ENCODE data around the gene PTPRT. TPM values are rescaled to one million over a fixed set of nuclear protein-coding genes. Genes with fewer than 3 reads are reported as not detected.

Gene PTPRT
- polyA plus RNA-seq (2012; ENCODE audit: insufficient read depth, insufficient read length, low read depth), result 0.12 TPM

DNA sequence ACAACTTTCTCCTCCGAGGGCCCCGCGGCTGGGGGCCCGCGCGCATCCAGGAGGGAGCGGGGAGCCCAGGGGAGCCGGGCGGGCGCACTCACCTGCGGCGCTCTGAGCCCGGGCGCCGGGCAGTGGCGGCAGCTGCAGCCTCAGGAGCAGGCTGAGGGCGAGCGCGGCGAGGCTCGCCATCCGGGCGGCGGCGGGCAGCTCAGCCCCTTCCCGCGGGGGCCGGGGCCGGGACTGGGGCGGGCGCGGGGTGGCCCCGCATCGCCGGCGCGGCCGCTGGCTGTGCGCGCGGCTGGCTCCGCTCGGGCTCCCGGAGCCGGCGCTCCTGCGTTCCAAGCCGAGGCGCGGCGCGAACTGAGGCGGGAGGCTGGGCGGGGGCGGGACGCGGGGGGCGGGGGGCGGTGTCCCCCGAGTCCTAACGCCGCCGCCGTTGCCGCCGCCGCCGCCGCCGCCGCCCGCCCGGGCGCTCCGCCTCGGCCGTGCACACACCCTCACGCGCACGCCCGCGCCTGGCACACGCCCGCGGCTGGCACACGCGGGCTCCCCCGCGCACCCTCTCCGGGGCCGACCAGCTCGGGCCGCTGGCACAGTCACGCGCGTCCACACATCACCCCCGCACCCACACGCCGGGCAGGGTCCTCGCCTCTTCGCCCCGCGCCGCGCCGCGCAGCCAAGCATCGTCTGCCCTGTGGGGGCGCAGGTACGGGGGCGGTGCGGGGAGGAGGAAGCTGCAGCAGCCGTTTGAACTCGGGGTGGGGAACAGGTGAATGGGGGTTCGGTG is at the start of gene PTPRT:
Gene PTPRT, minus strand, starts transcription at position 353 of the 778 bp plus-strand sequence. Its CDS starts 173 bp downstream, at position 180.
- TF ChIP-seq, protein P1, sequence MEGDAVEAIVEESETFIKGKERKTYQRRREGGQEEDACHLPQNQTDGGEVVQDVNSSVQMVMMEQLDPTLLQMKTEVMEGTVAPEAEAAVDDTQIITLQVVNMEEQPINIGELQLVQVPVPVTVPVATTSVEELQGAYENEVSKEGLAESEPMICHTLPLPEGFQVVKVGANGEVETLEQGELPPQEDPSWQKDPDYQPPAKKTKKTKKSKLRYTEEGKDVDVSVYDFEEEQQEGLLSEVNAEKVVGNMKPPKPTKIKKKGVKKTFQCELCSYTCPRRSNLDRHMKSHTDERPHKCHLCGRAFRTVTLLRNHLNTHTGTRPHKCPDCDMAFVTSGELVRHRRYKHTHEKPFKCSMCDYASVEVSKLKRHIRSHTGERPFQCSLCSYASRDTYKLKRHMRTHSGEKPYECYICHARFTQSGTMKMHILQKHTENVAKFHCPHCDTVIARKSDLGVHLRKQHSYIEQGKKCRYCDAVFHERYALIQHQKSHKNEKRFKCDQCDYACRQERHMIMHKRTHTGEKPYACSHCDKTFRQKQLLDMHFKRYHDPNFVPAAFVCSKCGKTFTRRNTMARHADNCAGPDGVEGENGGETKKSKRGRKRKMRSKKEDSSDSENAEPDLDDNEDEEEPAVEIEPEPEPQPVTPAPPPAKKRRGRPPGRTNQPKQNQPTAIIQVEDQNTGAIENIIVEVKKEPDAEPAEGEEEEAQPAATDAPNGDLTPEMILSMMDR (IDR thresholded peaks at IDR 0.05; ENCODE audit: low read depth, low read length), result no peak
- Histone ChIP-seq H3K4me1 (no peaks in the 10 kb centered on the region), H3K27me3 (peaks cover 54% of the 10 kb centered on the region), H3K36me3 (no peaks in the 10 kb centered on the region), H3K4me3 (ENCODE audit: low read depth, low read length) (no peak within 1 kb of the TSS), H3K9me3 (no peaks in the 10 kb centered on the region)
- no peak for DNase-seq

DNA sequence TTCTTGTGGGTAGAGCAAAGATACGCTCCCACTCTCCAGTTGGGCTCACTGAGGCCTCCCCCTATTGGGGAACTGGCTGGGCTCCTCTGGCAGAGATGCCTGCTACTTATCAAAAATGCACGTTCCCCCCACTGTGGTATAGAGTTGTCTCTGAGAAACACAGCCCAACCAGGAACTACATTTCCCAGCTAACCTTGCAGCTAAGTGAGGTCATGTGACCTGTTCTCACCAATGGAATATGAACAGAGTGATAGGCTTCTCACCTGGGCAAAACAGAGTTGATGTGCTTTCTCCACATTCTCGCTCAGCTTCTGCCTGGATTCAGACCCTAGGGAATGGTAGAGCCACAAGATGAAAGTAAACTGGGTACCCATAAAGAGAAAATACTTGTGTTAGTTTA is 49.1 kb upstream of the PTPRT start:
- no peak for DNase-seq
- TF ChIP-seq, protein P1 (IDR thresholded peaks at IDR 0.05; ENCODE audit: low read depth, low read length), result no peak
- H3K9me3 ChIP-seq, result no peaks in the 10 kb centered on the region
- no peaks in the 10 kb centered on the region for H3K4me1 ChIP-seq
- H3K36me3 ChIP-seq, result no peaks in the 10 kb centered on the region
- H3K27me3 ChIP-seq, result no peaks in the 10 kb centered on the region
- H3K4me3 ChIP-seq (ENCODE audit: low read depth, low read length), result no peak overlapping the region

DNA sequence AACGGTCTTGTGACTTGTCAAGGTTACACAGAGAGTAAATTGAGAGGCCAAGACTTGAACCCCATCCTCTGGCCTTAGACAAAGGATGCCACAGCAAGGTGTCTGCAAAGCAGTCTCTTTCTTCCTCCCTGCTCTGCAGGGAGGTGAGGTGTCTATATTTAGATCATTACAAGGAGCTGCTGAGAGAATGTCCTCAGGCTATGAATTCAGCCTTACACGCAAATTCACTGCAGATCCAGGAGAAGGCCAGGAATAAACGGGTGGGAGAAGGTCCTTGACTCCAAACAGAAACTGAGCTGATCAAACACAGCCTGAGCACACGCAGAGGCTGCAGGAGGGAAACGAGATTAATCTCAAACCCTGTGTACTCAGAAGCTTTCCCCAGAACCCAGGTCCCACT is 48.6 kb upstream of the PTPRT start:
- no peaks in the 10 kb centered on the region for H3K27me3 ChIP-seq
- DNase-seq, result no peak
- H3K36me3 ChIP-seq, result no peaks in the 10 kb centered on the region
- no peak overlapping the region for H3K4me3 ChIP-seq (ENCODE audit: low read depth, low read length)
- TF ChIP-seq, protein P1 (IDR thresholded peaks at IDR 0.05; ENCODE audit: low read depth, low read length), result no peak
- H3K9me3 ChIP-seq, result no peaks in the 10 kb centered on the region
- H3K4me1 ChIP-seq, result no peaks in the 10 kb centered on the region

DNA sequence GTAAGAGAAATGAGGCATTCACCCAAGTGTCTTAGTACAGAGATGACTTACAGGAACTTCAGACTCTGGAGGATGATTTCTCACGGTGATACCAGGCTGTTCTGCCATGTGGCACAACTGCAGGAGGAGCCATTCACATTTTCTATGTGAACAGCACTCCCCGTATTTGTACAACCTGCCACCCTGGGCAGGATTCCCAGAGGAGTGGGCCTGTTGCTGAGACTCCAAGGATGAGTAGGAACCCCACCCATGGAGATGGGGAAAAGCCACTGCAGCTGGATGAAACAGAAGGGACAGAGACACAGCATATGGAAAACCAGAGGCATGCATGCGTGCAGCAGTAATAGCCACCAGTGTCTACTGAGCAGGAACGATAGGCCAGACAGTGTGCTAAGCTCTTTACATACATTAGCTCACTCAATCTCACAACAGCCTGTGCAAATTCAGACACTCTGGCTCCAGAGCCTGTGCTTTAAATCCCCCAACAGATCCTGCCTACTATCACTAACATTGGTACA is 48.0 kb upstream of the PTPRT start:
- TF ChIP-seq, protein P1 (IDR thresholded peaks at IDR 0.05; ENCODE audit: low read depth, low read length), result no peak
- H3K27me3 ChIP-seq, result no peaks in the 10 kb centered on the region
- no peak overlapping the region for H3K4me3 ChIP-seq (ENCODE audit: low read depth, low read length)
- H3K4me1 ChIP-seq, result no peaks in the 10 kb centered on the region
- H3K9me3 ChIP-seq, result no peaks in the 10 kb centered on the region
- H3K36me3 ChIP-seq, result no peaks in the 10 kb centered on the region
- no peak for DNase-seq

DNA sequence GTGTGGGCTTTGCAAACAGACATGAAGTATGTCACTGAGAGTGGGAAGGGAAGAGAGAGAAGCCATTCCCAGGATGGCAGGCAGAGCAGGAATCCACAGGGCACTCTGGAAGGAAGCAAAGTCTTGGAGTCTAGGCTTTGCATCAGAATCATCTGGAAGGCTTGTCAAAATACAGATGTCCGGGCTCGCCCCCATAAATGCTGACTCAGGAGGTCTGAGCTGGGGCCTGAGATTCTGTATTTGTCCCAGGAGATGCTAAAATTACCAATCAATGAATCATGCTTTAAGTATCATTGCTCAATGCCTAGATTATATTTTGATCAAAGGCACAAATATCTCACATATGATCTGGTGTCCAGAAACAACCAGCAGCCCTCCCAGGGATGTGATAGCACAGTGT is 46.3 kb upstream of the PTPRT start:
- Histone ChIP-seq H3K4me3 (ENCODE audit: low read depth, low read length) (no peak overlapping the region), H3K27me3 (no peaks in the 10 kb centered on the region), H3K4me1 (no peaks in the 10 kb centered on the region), H3K9me3 (no peaks in the 10 kb centered on the region), H3K36me3 (no peaks in the 10 kb centered on the region)
- TF ChIP-seq, protein P1 (IDR thresholded peaks at IDR 0.05; ENCODE audit: low read depth, low read length), result no peak
- DNase-seq, result no peak

DNA sequence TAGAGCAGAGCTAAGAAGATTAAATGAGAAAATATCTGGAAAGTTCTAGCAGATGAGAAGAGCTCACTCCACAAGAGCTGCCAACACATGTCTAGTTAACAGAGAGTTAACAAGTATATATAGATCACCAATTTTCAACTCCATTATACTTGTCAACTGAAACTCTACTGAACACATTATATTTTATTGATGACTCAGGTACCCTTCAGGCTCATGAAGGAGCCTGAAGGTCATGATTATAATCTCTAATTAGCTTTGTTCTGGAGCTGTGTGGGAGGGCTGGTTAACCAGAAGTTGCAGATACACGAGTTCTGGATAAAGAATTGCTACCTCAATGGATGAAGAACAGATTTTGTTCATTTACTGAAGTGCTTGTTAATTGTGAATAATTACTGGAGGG is 42.1 kb upstream of the PTPRT start:
- TF ChIP-seq, protein P1 (IDR thresholded peaks at IDR 0.05; ENCODE audit: low read depth, low read length), result no peak
- H3K4me3 ChIP-seq (ENCODE audit: low read depth, low read length), result no peak overlapping the region
- H3K4me1 ChIP-seq, result no peaks in the 10 kb centered on the region
- no peaks in the 10 kb centered on the region for H3K27me3 ChIP-seq
- H3K9me3 ChIP-seq, result no peaks in the 10 kb centered on the region; the same call in 1 of the 2 replicates
- DNase-seq, result no peak
- no peaks in the 10 kb centered on the region for H3K36me3 ChIP-seq
